ENCODE data around the gene GNRH2. TPM values are rescaled to one million over a fixed set of nuclear protein-coding genes. Genes with fewer than 3 reads are reported as not detected.

GNRH2 gene
- total RNA-seq, 1 donor from 2014 or later, result 1.4 TPM

- TF ChIP-seq EZH2 (IDR thresholded peaks at IDR 0.05; ENCODE audit: insufficient read depth, low read length) (no peak), CTCF (IDR thresholded peaks at IDR 0.05; ENCODE audit: insufficient read depth, low read depth, low read length) (peak; percentile 33)
- H3K27ac Mint-ChIP-seq (ENCODE audit: unreplicated experiment), result no peak overlapping the region
- H3K9ac ChIP-seq (ENCODE audit: low read length), result no peak overlapping the region
Measured at GRCh38 chr20:3000852-3001523, 42.4 kb upstream of the GNRH2 start.

GRCh38 chr20:3003416-3003815 is 40.0 kb upstream of the GNRH2 start:
- FAIRE-seq, result no peak
- no peak for DNase-seq (ENCODE audit: low read depth)
- H3K27ac Mint-ChIP-seq (ENCODE audit: unreplicated experiment), result no peak overlapping the region
- H3K4me1 ChIP-seq (ENCODE audit: insufficient read depth, low read length), result no peaks in the 10 kb centered on the region
- H3K4me3 ChIP-seq (ENCODE audit: insufficient read depth, low read depth, low read length), result no peak overlapping the region
- no peaks in the 10 kb centered on the region for H4K20me1 ChIP-seq (ENCODE audit: insufficient read depth, low read length)
- no peaks in the 10 kb centered on the region for H3K27me3 ChIP-seq (ENCODE audit: insufficient read depth, low read length)
- no peaks in the 10 kb centered on the region for H3K4me1 Mint-ChIP-seq (ENCODE audit: low read depth, unreplicated experiment)
- no peaks in the 10 kb centered on the region for H3K9me3 ChIP-seq (ENCODE audit: insufficient read depth, low read depth, low read length)
- H2AFZ ChIP-seq (ENCODE audit: low read depth, low read length), result no peak overlapping the region
- no peaks in the 10 kb centered on the region for H3K9me3 Mint-ChIP-seq (ENCODE audit: unreplicated experiment)
- no peaks in the 10 kb centered on the region for H3K79me2 ChIP-seq (ENCODE audit: insufficient read depth, low read length)
- H3K27ac ChIP-seq (ENCODE audit: low read depth, low read length), result no peak overlapping the region
- H3K4me2 ChIP-seq (ENCODE audit: low read length), result no peak overlapping the region
- H3K36me3 ChIP-seq (ENCODE audit: insufficient read depth, low read length), result peaks cover 28% of the 10 kb centered on the region
- peaks cover 8% of the 10 kb centered on the region for H3K36me3 Mint-ChIP-seq (ENCODE audit: low read depth, unreplicated experiment)
- TF ChIP-seq CTCF (IDR thresholded peaks at IDR 0.05; ENCODE audit: insufficient read depth, low read depth, low read length) (no peak), EZH2 (IDR thresholded peaks at IDR 0.05; ENCODE audit: insufficient read depth, low read length) (no peak)
- no peaks in the 10 kb centered on the region for H3K27me3 Mint-ChIP-seq (ENCODE audit: low read depth, unreplicated experiment)
- H3K4me3 Mint-ChIP-seq (ENCODE audit: unreplicated experiment), result no peak overlapping the region
- H3K9ac ChIP-seq (ENCODE audit: low read length), result no peak overlapping the region

More at GRCh38 chr20:3000852-3001523, 42.4 kb upstream of the GNRH2 start:
- peak; percentile 29 for DNase-seq (ENCODE audit: low read depth)
- H3K4me3 ChIP-seq (ENCODE audit: insufficient read depth, low read depth, low read length), result no peak overlapping the region
- H3K36me3 ChIP-seq (ENCODE audit: insufficient read depth, low read length), result peaks cover 9% of the 10 kb centered on the region
- H2AFZ ChIP-seq (ENCODE audit: low read depth, low read length), result no peak overlapping the region
- H3K27me3 ChIP-seq (ENCODE audit: insufficient read depth, low read length), result no peaks in the 10 kb centered on the region
- Mint-ChIP-seq H3K27me3 (ENCODE audit: low read depth, unreplicated experiment) (no peaks in the 10 kb centered on the region), H3K9me3 (ENCODE audit: unreplicated experiment) (no peaks in the 10 kb centered on the region), H3K36me3 (ENCODE audit: low read depth, unreplicated experiment) (peaks cover 6% of the 10 kb centered on the region), H3K4me1 (ENCODE audit: low read depth, unreplicated experiment) (no peaks in the 10 kb centered on the region), H3K4me3 (ENCODE audit: unreplicated experiment) (no peak overlapping the region)
- H3K9me3 ChIP-seq (ENCODE audit: insufficient read depth, low read depth, low read length), result no peaks in the 10 kb centered on the region
- no peaks in the 10 kb centered on the region for H3K4me1 ChIP-seq (ENCODE audit: insufficient read depth, low read length)
- no peak for FAIRE-seq
- H3K4me2 ChIP-seq (ENCODE audit: low read length), result no peak overlapping the region
- no peak overlapping the region for H3K27ac ChIP-seq (ENCODE audit: low read depth, low read length)
- H3K79me2 ChIP-seq (ENCODE audit: insufficient read depth, low read length), result no peaks in the 10 kb centered on the region
- H4K20me1 ChIP-seq (ENCODE audit: insufficient read depth, low read length), result no peaks in the 10 kb centered on the region
